ENCODE results near the gene RPS21.
"Not testable (repeated sequence)": the region's sequence is repeated elsewhere in the genome, so short reads cannot be mapped to it uniquely, and the experiment has no call there.

The RPS21 gene

GRCh38 chr20:62365814-62366369 is 21.0 kb upstream of the RPS21 start:
- DNase-seq = peak; percentile 39

GRCh38 chr20:62366370-62367135 is 20.4 kb upstream of the RPS21 start:
- DNase-seq = peak; percentile 78

DNA sequence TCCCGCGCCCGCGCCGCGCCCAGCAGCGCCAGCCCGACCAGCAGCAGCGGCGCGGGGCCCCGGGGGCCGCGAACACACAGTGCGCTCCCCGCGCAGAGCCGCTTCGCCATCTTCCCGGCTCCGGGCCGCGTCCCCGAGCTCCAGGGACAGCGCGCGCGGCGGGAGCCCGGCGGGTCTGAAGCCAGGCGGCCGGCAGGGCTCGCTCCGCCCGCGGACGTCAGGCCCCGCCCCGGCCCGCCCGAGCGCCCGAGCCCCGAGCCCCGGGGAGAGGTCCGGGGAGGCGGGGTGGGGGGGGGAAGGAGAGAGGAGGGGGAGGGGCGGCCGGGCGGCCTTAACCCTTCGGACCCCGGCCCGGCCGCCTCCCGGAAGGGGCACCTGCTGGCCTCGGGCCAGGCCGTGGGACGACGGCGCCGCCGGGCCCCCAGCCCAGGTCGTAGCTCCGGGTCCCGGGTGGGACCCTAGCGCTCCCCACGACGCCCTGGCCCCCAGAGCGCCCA is 19.7 kb upstream of the RPS21 start, which contains the start of gene LAMA5:
TSS of gene LAMA5 (minus strand) at position 177 of the 497 bp plus-strand sequence. CDS start at position 110, 67 bp downstream.
- peak; percentile 70 for DNase-seq

- DNase-seq = peak; percentile 79
Measured at GRCh38 chr20:62367633-62368391, 19.1 kb upstream of the RPS21 start.

GRCh38 chr20:62368392-62368975 is 18.4 kb upstream of the RPS21 start:
- DNase-seq = peak; percentile 65

GRCh38 chr20:62368976-62369814 is 17.7 kb upstream of the RPS21 start:
- peak; percentile 41 for DNase-seq

GRCh38 chr20:62369815-62370114 is 17.1 kb upstream of the RPS21 start:
- DNase-seq = no peak

- no peak for DNase-seq
Measured at GRCh38 chr20:62370115-62370806, 16.6 kb upstream of the RPS21 start.

DNA sequence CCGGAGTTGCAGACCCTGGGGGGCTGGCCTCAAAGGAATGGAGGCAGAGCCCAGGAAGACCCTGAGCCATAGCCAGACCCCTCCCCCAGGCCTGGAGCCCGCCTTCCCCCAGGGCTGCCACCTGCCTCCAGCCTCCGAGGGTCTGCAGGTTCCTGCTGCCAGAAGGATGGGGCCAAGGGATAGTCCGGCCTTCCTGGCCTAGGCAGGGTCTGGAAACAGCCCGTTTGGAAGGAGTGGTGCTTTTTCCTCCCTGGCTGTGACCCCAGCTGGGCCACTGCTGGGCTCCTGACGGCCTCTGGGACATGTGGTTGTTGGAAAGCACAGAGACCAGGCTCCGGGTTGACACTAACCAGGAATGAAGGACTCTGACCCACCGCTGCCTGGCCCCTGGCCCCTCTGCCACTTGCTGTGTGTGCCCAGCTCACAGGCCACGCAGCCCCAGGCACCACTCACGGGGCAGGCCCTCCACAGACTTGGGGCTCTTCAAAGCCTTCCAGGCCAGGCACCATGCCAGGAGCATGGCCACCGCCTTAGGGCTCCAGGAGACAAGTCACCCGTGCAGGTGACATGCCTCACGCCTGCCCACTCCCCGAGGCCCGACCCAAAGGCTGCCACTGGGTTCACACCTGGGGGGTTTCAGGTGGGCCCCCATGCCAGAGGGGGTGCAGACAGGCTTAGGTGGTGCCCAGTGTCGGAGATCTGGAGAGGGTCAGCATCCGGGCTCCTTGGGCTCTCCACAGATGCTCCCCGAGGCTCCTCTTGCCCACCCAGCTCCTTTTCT is 15.9 kb upstream of the RPS21 start:
- no peak for DNase-seq

GRCh38 chr20:62371588-62372041 is 15.3 kb upstream of the RPS21 start:
- DNase-seq = no peak

GRCh38 chr20:62372042-62372993 is 14.6 kb upstream of the RPS21 start:
- DNase-seq = no peak

DNA sequence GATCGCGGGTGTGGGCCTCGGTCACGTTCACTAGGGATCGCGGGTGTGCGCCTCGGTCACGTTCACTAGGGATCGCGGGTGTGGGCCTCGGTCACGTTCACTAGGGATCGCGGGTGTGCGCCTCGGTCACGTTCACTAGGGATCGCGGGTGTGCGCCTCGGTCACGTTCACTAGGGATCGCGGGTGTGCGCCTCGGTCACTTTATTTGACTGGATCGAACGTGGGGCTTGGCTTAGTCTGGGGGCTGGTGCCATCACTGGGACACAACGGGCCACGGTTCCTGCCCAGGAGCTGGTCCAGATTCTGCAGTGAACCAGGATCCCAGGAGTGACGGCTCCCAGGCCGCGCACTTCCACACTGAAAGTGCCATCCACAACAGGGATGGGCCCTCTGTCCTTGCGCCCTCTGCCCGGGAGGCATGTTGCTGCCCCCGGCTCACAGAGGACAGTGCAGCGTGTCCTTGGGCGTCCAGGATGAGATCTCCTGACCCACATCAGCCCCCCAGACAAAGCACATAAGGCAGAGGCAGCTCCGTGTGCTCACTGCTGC is 13.2 kb upstream of the RPS21 start:
- not testable (repeated sequence) for DNase-seq

DNA sequence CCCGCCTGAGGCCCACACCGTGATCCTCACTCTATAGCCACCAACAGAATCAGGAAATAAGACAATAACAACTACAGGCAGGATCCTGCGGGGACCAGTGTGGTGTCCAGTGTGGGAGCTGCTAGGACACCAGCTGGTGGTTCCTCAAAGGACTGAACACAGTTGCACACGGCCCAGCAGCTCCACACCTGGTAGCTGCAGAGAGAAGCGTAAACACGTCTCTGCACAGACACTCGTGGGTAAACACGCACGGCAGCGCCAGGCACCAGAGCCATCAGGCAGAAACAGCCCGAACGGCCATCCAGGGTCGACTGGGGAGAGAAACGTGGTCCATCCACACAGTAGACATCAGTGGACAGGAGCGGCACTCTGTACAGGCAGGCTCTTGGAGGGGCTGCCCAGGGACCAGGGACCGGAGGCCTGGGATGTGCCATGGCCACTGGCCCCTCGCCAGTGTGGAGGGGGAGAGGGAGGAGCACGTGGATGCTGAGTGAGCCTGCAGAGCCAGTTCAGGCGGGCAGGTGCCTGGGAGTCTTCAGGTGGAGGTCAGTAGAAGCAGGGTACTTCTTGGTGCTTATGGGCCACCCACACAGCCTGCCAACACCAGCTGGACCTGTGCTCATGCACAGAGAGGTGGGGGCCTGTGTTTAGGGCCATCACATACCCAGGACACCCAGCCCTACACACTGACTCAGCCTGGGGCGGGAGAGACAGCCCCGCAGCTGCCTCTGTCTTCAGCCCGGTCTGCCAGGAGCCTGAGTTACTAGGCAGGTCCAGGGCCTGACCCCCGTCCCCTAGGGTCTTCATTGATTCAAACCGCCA is 12.4 kb upstream of the RPS21 start:
- DNase-seq = peak; percentile 20

DNA sequence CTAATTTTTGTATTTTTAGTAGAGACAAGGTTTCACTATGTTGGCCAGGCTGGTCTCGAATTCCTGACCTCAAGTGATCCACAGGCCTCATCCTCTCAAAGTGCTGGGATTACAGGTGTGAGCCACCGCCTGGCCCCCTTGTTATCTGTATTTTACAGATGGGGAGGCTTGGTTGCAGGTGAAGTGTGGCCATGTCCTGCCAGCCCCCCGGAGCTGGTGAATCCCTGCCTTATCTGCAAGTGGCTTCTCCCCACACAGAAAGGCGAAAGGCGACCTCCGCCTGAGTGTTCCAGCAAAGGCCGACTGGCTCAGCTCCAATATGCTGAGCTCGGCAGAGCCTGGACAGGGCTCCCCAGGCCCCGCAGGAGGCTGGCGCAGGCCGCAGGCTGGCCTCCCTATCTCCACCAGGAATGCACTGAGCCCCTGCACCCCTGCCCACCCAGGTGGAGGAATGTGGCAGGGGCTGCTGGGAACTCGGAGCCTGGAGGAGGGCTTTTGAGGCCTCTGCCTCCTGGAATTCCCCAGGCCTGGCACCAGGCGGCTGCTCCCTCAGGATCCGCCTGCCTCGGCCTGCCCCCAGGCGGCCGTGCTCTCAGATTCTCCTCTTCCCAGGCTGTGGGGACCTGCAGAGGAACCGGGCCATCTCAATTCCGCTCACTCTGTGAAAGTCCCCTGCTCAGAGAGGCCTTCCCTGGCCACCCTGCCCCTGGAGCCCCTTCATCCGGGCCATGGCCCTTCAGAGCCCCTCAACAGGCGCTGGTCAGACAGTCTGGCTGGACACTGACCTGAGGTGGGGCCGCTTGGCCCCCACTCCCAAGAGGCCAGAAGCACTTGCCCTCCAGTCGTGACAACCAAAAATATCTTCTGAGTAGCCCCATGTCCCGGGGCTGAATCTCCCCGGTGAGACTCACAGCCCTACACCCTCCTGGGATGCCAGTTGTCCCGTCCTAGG is 10.5 kb upstream of the RPS21 start:
- no peak for DNase-seq

DNA sequence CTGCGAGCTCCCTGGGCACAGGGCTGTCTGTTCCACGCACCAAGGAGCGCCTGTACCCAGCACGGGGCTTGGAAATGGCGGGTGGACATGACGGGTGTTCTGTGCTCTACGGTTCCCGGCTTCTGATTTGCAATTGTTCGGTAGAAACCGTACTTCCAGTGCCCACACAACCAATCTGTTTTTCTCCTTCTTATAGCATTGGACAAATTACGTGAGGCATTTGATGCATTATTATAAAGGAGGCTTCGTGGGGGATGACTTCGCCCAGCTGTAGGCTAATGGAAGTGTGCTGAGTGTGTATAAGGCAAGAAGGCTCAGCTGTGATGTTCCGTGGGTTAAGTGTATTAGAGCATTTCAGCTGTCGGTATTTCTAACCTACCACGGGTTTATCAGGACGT is 9.8 kb upstream of the RPS21 start:
- DNase-seq = no peak

DNA sequence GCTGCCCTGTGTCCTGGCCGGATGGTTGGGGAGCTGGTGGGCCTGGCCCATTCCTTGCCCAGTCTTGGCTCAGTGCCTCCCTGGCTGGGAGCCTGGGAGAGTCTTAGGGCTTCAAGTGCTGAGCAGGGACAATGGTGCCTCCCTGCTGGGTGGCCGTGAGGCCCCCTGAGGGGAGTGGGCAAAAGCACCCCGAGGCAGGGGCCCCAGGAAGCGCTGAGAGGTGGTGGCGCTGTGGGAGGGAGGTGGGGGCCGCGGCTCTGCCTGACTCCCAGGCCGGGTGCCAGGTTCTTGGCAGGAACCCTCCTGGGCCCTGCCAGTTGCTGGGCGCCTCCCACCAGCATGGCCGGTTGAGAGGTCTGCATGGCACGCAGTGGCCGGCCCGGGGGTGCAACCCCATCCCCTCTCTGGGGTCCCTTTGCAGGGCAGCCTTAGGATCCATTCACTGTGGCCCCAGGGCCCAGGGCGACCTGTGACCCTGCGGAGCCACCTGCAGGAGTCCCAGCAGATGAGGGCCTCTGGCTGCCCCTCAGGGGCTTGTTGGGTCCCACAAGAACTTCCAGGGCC is 9.2 kb upstream of the RPS21 start:
- no peak for DNase-seq

- DNase-seq = no peak
Measured at GRCh38 chr20:62378215-62378614, 8.7 kb upstream of the RPS21 start.

All from NCI-H146 (cell line).